GM12873 (cell line): ENCODE results near the gene SNRNP200.

Source experiments
- CTCF ChIP-seq: IDR thresholded peaks from 2 replicates; pipeline ENCODE4 v1.5.1; 2012; ENCODE audit warnings: low read depth, mild to moderate bottlenecking, moderate library complexity, low read length, control low read depth; ENCODE audit not compliant: insufficient read depth; ENCODE audit errors: missing control alignments

Gene SNRNP200

GRCh38 chr2:96301865-96302264, 3.5 kb downstream of the SNRNP200 start:
- TF ChIP-seq CTCF = no peak

- no peak for TF ChIP-seq CTCF
These were observed 8.4 kb downstream of the SNRNP200 start for GRCh38 chr2:96296925-96297324.

DNA sequence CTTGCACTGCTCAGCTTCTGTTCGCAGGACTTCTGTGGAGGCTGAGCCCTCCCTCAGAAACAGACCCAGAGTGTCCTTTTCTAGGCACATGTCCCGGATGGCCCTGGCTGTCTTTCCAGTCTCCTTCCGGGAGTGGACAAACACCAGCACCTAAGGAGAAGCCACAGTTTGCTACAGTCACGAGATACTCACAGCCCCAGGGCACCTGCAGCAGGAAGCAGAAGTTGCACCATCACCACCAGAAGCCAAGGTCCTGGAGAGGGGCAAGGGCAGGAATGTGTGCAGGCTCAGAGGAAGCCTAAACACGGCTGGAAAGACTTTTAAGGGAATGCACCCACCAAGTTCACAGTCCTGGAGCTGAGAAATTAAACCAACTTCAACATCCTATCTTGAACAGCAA, 13.6 kb downstream of the SNRNP200 start:
- TF ChIP-seq CTCF = no peak

DNA sequence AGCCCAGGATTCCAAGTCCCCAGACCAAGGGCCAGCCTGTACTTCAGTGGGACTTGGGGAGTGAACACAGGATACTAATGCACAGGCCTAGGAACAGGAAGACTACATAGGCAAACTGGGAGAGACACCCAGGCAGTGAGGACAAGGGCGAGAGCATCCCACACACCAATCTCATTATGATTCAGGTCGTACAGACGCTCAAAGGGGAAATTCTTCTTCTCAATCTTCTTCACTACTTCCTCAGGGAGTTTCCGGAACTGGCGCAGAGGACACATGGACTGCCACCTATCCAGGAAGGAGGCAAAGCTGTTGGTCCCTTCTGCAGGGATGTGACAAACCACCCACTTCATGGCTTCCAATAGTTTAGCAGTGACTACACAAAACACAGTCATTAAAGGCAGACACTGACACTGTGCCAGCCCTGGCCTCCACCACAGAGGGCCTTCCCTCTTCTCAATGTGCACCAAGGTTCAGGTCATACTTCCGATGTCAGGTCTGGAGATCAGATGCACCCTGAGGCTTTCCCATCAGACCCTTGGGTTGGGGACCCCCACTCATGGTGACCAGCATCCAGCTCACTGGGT, 18.0 kb downstream of the SNRNP200 start:
- no peak for TF ChIP-seq CTCF

DNA sequence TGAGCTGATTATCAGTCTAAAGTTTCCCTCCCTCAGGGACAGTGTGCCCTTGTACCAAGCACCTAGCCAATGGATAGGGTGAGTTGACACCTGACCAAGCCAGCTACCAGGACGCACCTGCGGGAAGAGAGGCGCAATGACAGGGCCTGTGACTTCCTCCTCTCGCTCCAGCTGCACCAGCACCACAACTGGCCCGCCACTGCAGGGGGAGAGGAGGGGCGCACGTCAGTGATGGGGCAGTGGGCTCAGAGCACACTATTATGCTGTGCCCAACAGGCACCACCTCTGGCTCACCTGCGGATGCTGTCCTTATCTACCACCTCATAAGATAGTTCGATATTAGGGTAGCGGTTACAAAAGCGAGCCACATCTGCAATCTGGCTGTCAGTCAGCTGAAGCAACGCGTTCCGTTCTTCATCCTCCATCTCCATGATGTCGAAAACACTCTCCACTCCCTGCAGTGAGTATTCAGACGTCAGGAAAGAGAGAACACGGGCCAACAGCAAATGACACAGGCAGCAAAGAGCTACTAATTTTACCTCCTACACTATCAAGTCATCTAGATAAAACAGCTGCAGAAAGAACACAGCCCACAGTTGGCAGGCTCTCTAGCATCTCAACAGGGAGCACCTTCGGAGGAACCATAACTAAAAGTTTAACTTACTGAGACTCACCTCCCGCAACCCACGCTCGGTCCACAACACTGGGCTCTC, 28.4 kb downstream of the SNRNP200 start:
- no peak for TF ChIP-seq CTCF

- no peak for TF ChIP-seq CTCF
These were observed 30.8 kb downstream of the SNRNP200 start for GRCh38 chr2:96274355-96275056.

DNA sequence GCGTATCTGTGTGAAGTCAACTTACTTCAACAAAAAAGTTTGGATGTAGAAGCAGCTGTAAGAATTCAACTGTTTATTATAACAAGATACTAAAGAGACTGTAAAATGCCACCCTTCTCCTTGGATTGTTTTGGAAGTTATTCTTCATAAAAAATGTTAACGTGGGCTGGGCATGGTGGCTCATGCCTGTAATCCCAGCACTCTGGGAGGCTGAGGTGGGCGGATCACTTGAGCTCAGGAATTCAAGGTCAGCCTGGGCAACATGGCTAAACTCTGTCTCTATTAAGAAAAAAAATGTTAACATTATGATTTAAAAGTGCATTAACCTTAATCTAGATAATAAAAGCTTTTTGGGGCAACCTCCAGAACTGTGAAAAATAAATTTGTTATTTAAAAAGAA, 31.6 kb downstream of the SNRNP200 start:
- no peak for TF ChIP-seq CTCF
